Measurements from ENCODE around the gene SLC27A5. TPM values are rescaled to one million over a fixed set of nuclear protein-coding genes. Genes with fewer than 3 reads are reported as not detected.

The SLC27A5 gene
- total and polyA plus RNA-seq, 8 donors: 0.87 to 18.4 (median 3.3) TPM; not detected in 1

- Histone ChIP-seq H3K4me1 (peaks cover 43 to 61% (median 57%) of the 10 kb centered on the region in 4 donors), H3K36me3 (peaks cover 43 to 54% (median 49%) of the 10 kb centered on the region in 4 donors), H3K27ac (peak overlapping the region; percentile 94 to 100 (median 100)), H3K4me3 (peak overlapping the region; percentile 72 to 93 (median 76)), H3K27me3 (no peaks in the 10 kb centered on the region), H3K9me3 (no peaks in the 10 kb centered on the region)
- WGBS, 5 donors: 45 to 63% (median 46%) methylated on average over 3 to 4 of the region's 4 CpGs
- DNase-seq: no peak
- no peak for TF ChIP-seq CTCF (IDR thresholded peaks at IDR 0.05)
- no peak for TF ChIP-seq POLR2AphosphoS5 (IDR thresholded peaks at IDR 0.05)
- no peak for TF ChIP-seq POLR2A (IDR thresholded peaks at IDR 0.05)
- TF ChIP-seq EP300 (IDR thresholded peaks at IDR 0.05): no peak
- intact Hi-C loops (cut with DNase I; ENCODE audit: low total_unique reads): no loop called here
Observed at GRCh38 chr19:58555369-58555885, 43.6 kb upstream of the SLC27A5 start.

DNA sequence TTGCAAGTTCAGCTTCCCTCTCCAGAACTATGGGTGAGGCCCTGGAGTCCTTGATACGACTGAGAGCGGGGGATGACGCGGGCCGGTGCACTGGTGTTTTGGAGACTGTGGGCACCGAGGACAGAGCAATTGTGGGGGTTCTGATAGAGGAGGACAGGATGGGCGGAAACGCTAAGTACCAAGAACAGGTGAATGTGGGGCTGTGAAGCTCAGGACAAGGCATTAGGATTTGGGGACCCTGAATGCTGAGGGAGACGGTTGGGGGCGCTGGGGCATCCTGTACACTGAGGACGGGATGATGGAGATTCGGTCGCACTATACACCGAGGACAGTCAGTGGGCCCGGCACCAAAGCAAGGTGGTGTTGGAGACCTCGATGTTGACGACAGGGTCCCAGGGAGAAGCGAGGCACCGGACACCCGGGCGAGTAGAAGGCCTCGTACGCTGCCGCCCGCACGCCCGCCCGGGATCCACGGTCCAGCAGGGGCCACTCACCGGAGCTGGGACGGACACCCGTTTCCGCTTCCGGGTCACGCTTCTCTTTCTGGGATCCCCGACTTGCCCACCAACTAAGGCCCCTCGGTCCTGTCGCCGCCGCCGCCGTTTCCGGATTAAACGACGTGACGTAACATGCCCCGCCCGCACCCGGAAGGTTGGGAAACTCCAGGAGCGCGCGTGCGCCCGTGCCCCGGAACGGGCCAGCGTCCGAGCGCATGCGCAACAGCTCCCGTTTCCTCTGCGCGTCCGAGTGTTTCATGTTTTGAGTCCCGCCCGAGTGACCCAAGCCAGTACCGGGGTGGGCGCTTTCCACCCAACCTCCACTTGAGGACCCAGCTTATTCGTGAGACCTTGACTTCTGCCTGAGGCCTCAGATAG, 42.9 kb upstream of the SLC27A5 start, which contains the start of gene CHMP2A:
Gene CHMP2A, minus strand, starts transcription at position 612 of the 875 bp plus-strand sequence. CDS start 893 bp downstream, outside the sequence.
- Histone ChIP-seq H3K36me3 (peaks cover 50 to 61% (median 56%) of the 10 kb centered on the region in 4 donors), H3K27me3 (no peaks in the 10 kb centered on the region), H3K4me1 (peaks cover 37 to 54% (median 51%) of the 10 kb centered on the region in 4 donors), H3K9me3 (no peaks in the 10 kb centered on the region), H3K27ac (peak within 1 kb of the TSS; percentile 94 to 100 (median 100)), H3K4me3 (peak within 1 kb of the TSS; percentile 72 to 93 (median 76))
- DNase-seq: peak; percentile 99
- intact Hi-C loops (cut with DNase I; ENCODE audit: low total_unique reads): no loop called here
- peak; percentile 53 to 97 (median 83) for TF ChIP-seq POLR2AphosphoS5 (IDR thresholded peaks at IDR 0.05)
- TF ChIP-seq EP300 (IDR thresholded peaks at IDR 0.05): no peak
- no peak for TF ChIP-seq CTCF (IDR thresholded peaks at IDR 0.05)
- TF ChIP-seq POLR2A (IDR thresholded peaks at IDR 0.05): peak in 1 of 4 donors; percentile 22
- 0 to 1% (median 0%) methylated on average over 59 to 69 of the region's 69 CpGs for WGBS, 5 donors

GRCh38 chr19:58553799-58554493, 42.2 kb upstream of the SLC27A5 start:
- Histone ChIP-seq H3K9me3 (no peaks in the 10 kb centered on the region), H3K27ac (peak overlapping the region; percentile 94 to 100 (median 100)), H3K4me1 (peaks cover 34 to 56% (median 51%) of the 10 kb centered on the region in 4 donors), H3K36me3 (peaks cover 58 to 69% (median 64%) of the 10 kb centered on the region in 4 donors), H3K27me3 (no peaks in the 10 kb centered on the region), H3K4me3 (peak overlapping the region; percentile 72 to 93 (median 76))
- 15 to 30% (median 22%) methylated on average over 18 of the region's 18 CpGs for WGBS, 5 donors
- intact Hi-C loops (cut with DNase I; ENCODE audit: low total_unique reads): no loop called here
- no peak for DNase-seq
- TF ChIP-seq EP300 (IDR thresholded peaks at IDR 0.05): no peak
- no peak for TF ChIP-seq CTCF (IDR thresholded peaks at IDR 0.05)

DNA sequence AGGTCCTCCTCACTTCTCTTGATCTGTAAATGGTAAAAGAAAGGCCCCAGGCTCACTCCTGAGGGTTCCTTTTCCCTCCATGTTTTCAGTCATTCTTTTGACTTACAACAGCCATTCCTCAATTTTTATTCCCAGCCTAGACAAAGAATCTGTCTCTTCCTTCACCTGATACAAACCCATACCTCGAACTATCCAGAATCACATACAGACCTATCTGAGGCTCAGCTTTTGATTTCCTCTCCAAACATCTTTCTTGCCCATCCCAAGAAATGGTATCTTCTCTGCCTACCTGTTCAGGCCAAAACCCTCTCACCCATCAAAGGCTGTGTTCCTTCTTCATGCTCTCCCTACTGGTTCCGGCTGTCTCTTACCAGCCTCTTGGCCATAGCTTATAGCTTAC, 40.9 kb upstream of the SLC27A5 start:
- Histone ChIP-seq H3K36me3 (peaks cover 71 to 81% (median 77%) of the 10 kb centered on the region in 4 donors), H3K9me3 (no peaks in the 10 kb centered on the region), H3K27me3 (no peaks in the 10 kb centered on the region), H3K27ac (no peak overlapping the region), H3K4me1 (peaks cover 34 to 62% (median 55%) of the 10 kb centered on the region in 4 donors), H3K4me3 (no peak overlapping the region)
- no peak for DNase-seq
- TF ChIP-seq EP300 (IDR thresholded peaks at IDR 0.05) (no peak), CTCF (IDR thresholded peaks at IDR 0.05) (no peak), POLR2A (IDR thresholded peaks at IDR 0.05) (no peak), POLR2AphosphoS5 (IDR thresholded peaks at IDR 0.05) (no peak)
- 87 to 97% (median 88%) methylated on average over 2 of the region's 2 CpGs for WGBS, 5 donors
- intact Hi-C loops (cut with DNase I; ENCODE audit: low total_unique reads): no loop called here
